HG03060 (cell line): ENCODE results near the gene SPNS2.

Source experiments
- ATAC-seq: cut with Tn5 transposase; IDR thresholded peaks from one replicate; pipeline ENCODE4 v1.9.1; 2021; ENCODE audit warnings: low read depth, moderate number of reproducible peaks; ENCODE audit not compliant: unreplicated experiment

The SPNS2 gene

GRCh38 chr17:4584917-4585637 lies 86.4 kb downstream of the SPNS2 start:
- ATAC-seq, result no peak

GRCh38 chr17:4585638-4585994 lies 86.9 kb downstream of the SPNS2 start:
- no peak for ATAC-seq

- ATAC-seq, result no peak
Measured at GRCh38 chr17:4586043-4586442, 87.4 kb downstream of the SPNS2 start.

- no peak for ATAC-seq
Measured at GRCh38 chr17:4587195-4587594, 88.5 kb downstream of the SPNS2 start.

GRCh38 chr17:4587803-4588202 lies 89.1 kb downstream of the SPNS2 start:
- ATAC-seq, result no peak

GRCh38 chr17:4588391-4588790 lies 89.7 kb downstream of the SPNS2 start:
- ATAC-seq, result no peak
